MCF 10A (cell line): ENCODE data around the gene DDX25. TPM values are rescaled to one million over a fixed set of nuclear protein-coding genes. Genes with fewer than 3 reads are reported as not detected.
A peak's percentile ranks its signal among the peaks of the same experiment; 100 is the strongest.

Experiments used
- BruUV-seq: library from RNA; stranded (reverse); fragments of 400-500 nt; replicated peaks from 2 replicates; lab custom pipeline; 2021; lab: Mats Ljungman, UMichigan
- CTCF ChIA-PET: fragments of 300-600 bp; sonication (Branson Sonifier 250); formaldehyde crosslinking; extraction: SDS; loops from one replicate; lab custom pipeline; 2021; ENCODE audit warnings: antibody characterized with exemption, inconsistent platforms; lab: Yijun Ruan, JAX
- POLR2A ChIA-PET: fragments of 300-600, 350-650 bp; sonication (Branson Sonifier 250); formaldehyde crosslinking; extraction: SDS; loops from one replicate; lab custom pipeline; 2020; ENCODE audit warnings: antibody characterized with exemption, inconsistent platforms; lab: Yijun Ruan, JAX
- DNase-seq: peaks from one replicate; pipeline ENCODE4 v3.0.0-alpha.2; 2018; ENCODE audit not compliant: unreplicated experiment
- H3K27ac Mint-ChIP-seq: one replicate; pipeline ENCODE4 v1.8.0; 2022; ENCODE audit warnings: mild to moderate bottlenecking, low read depth, mixed read lengths; ENCODE audit not compliant: unreplicated experiment
- H3K27me3 Mint-ChIP-seq: one replicate; pipeline ENCODE4 v1.8.0; 2022; ENCODE audit warnings: mixed read lengths; ENCODE audit not compliant: insufficient read depth, unreplicated experiment
- H3K36me3 Mint-ChIP-seq: one replicate; pipeline ENCODE4 v1.8.0; 2022; ENCODE audit warnings: mild to moderate bottlenecking, moderate library complexity, mixed read lengths; ENCODE audit not compliant: insufficient read depth, unreplicated experiment
- H3K4me1 Mint-ChIP-seq: one replicate; pipeline ENCODE4 v1.8.0; 2022; ENCODE audit warnings: mixed read lengths; ENCODE audit not compliant: insufficient read depth, unreplicated experiment
- H3K4me3 Mint-ChIP-seq: one replicate; pipeline ENCODE4 v1.8.0; 2022; ENCODE audit warnings: mild to moderate bottlenecking, moderate library complexity, mixed read lengths; ENCODE audit not compliant: unreplicated experiment
- H3K9me3 Mint-ChIP-seq: one replicate; pipeline ENCODE4 v1.8.0; 2022; ENCODE audit warnings: mixed read lengths; ENCODE audit not compliant: unreplicated experiment
- intact Hi-C: fragments of 100-400 bp; cut with micrococcal nuclease; formaldehyde crosslinking; loops from 2 replicates; pipeline ENCODE4 v1.14.1; 2022
- total RNA-seq: library from RNA; stranded (reverse); gene quantifications from 2 replicates; pipeline ENCODE4 v1.2.3, GENCODE V29; 2022
- TF ChIP-seq, protein P1 (sequence below): fragments of 200-600 bp; IDR thresholded peaks from one replicate; pipeline ENCODE4 v1.8.0; 2022; ENCODE audit warnings: antibody characterized with exemption, mild to moderate bottlenecking; ENCODE audit not compliant: unreplicated experiment

The DDX25 gene
- total RNA-seq, 1 experiment from 2014 or later, result not detected

DNA sequence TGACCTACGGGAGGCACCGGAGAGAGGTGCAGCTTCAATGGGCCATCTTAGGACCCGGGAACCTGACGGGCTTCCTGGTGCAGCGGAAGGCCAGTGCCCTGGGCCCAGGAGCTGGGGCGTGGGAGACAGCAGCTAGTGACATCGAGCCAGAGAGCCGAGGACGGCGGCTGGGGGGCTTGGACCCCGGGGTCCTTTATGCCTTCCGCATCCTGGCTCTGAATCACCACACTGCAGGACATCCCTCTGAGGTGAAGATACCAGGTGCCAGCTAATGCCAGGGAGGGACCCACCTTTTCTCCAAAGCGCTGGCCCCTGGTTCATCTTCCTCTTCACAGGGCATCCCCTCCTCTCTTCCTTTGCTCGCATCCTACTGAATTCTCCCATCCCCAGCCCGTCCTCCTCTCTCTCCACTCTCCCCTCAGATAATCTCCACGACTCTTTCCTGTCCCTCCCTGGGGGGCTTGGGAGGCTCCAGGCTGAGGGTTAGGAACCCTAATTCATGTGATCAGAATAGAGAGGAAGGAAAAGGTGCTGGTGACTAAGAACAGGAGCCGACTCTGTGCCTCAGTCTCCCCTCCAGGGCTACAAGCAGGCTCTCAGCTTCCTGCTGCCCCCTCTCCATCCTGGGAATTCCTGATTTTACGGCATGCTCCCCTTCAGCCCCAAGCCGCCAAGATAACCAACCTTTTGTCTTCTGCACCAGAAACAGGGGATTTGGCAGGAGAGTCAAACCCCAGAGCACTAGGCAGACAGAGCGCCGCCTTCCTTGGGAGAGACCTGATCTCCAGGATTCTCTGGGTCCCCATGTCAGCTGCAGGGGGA is 50.0 kb downstream of the DDX25 start:
- TF ChIP-seq, protein P1, sequence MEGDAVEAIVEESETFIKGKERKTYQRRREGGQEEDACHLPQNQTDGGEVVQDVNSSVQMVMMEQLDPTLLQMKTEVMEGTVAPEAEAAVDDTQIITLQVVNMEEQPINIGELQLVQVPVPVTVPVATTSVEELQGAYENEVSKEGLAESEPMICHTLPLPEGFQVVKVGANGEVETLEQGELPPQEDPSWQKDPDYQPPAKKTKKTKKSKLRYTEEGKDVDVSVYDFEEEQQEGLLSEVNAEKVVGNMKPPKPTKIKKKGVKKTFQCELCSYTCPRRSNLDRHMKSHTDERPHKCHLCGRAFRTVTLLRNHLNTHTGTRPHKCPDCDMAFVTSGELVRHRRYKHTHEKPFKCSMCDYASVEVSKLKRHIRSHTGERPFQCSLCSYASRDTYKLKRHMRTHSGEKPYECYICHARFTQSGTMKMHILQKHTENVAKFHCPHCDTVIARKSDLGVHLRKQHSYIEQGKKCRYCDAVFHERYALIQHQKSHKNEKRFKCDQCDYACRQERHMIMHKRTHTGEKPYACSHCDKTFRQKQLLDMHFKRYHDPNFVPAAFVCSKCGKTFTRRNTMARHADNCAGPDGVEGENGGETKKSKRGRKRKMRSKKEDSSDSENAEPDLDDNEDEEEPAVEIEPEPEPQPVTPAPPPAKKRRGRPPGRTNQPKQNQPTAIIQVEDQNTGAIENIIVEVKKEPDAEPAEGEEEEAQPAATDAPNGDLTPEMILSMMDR, result no peak
- Mint-ChIP-seq H3K4me3 (no peak overlapping the region), H3K27ac (peak overlapping the region; percentile 26), H3K27me3 (no peaks in the 10 kb centered on the region), H3K9me3 (no peaks in the 10 kb centered on the region), H3K36me3 (no peaks in the 10 kb centered on the region), H3K4me1 (peaks cover 12% of the 10 kb centered on the region)
- DNase-seq, result no peak
- CTCF ChIA-PET, result interaction anchor here (1.0 to 2.4 kb wide), 4 partner anchors 13 to 239 kb away, joined by 4 to 12 read pairs (median 5); no protein-coding TSS in a partner anchor
- intact Hi-C loops, result no loop called here
- POLR2A ChIA-PET, result interaction anchor here (1.1 to 1.3 kb wide), 3 partner anchors 9 to 22 kb away, joined by 3 to 6 read pairs (median 3); no protein-coding TSS in a partner anchor
- no TSS peak for BruUV-seq

DNA sequence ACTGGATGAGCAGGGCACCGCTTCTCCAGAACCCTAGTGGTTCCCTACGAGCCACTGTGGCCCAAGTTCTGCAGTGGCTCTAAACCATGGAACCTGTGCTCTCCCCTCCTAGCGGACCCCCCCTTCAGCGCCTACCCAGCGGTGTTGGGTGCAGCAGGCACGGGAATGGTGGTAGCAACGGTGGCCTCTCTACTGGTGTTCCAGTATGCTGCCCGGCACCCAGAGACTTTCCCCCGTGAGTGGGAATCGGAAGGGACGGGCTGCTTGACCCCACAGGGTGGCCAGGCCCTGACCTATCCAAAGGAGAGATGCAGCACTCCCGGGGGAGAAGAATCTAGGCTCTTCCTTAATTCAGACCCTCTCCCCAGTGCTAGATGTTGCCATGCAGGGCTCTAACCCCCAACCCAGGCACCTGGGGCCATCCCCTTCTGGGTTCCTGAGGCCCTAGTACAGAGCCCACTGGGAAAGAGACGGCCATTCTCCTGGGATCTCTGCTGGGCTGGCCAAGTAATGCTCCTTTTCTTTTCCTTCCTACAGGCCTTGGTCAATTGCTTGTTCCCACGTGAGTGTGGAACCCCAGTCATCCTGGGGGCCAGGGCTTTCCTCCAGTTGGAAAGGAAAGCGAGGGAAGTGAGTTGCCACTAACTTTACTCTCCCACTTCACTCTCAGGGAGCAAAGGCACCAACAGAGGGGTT is 50.8 kb downstream of the DDX25 start:
- Mint-ChIP-seq H3K9me3 (no peaks in the 10 kb centered on the region), H3K4me3 (no peak overlapping the region), H3K36me3 (no peaks in the 10 kb centered on the region), H3K4me1 (peaks cover 12% of the 10 kb centered on the region), H3K27me3 (no peaks in the 10 kb centered on the region), H3K27ac (no peak overlapping the region)
- ChIA-PET CTCF (interaction anchor here (0.8 to 2.9 kb wide), 5 partner anchors 13 to 160 kb away, joined by 4 to 14 read pairs (median 6); no protein-coding TSS in a partner anchor), POLR2A (interaction anchor here (1.1 kb wide), 1 partner anchor 14 kb away, joined by 3 read pairs; no protein-coding TSS in a partner anchor)
- TF ChIP-seq, protein P1, result no peak
- no TSS peak for BruUV-seq
- intact Hi-C loops, result no loop called here
- DNase-seq, result no peak

DNA sequence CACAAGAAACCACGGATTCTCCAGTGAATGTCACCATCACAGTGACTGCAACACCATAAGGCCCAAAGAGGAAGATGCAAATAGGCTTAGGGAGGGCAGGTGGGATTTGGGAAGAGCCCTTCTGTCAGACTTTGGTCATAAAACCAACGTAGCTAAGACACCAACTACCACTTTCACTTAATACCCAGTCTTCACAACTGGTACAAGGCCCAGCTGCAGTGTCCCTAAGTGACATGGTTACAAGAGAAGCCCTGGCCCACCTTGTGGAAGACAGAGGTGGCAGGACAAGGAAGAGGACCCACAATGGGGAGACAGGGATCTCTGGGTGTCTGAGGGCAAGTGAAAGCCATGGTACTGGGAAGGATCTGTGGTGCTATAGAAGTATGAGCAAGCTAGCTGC is 51.5 kb downstream of the DDX25 start:
- Mint-ChIP-seq H3K4me3 (no peak overlapping the region), H3K27ac (no peak overlapping the region), H3K27me3 (no peaks in the 10 kb centered on the region), H3K36me3 (no peaks in the 10 kb centered on the region), H3K4me1 (peaks cover 12% of the 10 kb centered on the region), H3K9me3 (no peaks in the 10 kb centered on the region)
- intact Hi-C loops, result no loop called here
- TF ChIP-seq, protein P1, result no peak
- BruUV-seq, result no TSS peak
- POLR2A ChIA-PET, result no interaction called here
- CTCF ChIA-PET, result interaction anchor here (0.6 to 2.9 kb wide), 4 partner anchors 32 to 611 kb away, joined by 3 to 14 read pairs (median 4); no protein-coding TSS in a partner anchor
- no peak for DNase-seq
